Left ventricle myocardium inferior (tissue), 1 donor: ENCODE results near the gene DDX28. TPM values are rescaled to one million over a fixed set of nuclear protein-coding genes. Genes with fewer than 3 reads are reported as not detected.

Source experiments
- DNase-seq: peaks from one replicate; pipeline ENCODE4 v3.0.0-alpha.2; 2020
- H3K27ac ChIP-seq: fragments of 200-600 bp; replicated peaks from 2 replicates; pipeline ENCODE4 v1.8.0; 2021
- H3K27me3 ChIP-seq: fragments of 200-600 bp; 2 replicates; pipeline ENCODE4 v1.8.0; 2021; ENCODE audit warnings: low read depth
- H3K36me3 ChIP-seq: fragments of 200-600 bp; 2 replicates; pipeline ENCODE4 v1.8.0; 2021
- H3K4me1 ChIP-seq: fragments of 200-600 bp; 2 replicates; pipeline ENCODE4 v1.8.0; 2021
- H3K4me3 ChIP-seq: fragments of 200-600 bp; 2 replicates; pipeline ENCODE4 v1.8.0; 2021; ENCODE audit warnings: mild to moderate bottlenecking, moderate library complexity
- H3K9me3 ChIP-seq: fragments of 200-600 bp; replicated peaks from 2 replicates; pipeline ENCODE4 v1.8.0; 2021
- intact Hi-C: fragments of 100-400 bp; cut with micrococcal nuclease; formaldehyde crosslinking; loops from one replicate; pipeline ENCODE4 v1.11.0; 2022
- long read RNA-seq: library from polyadenylated mRNA; unstranded; transcript quantifications from one replicate; pipeline ENCODE4 v2.0.0, GENCODE V29; 2021
- total RNA-seq: library from RNA; stranded (reverse); fragmentation: NEBNext Ultra II Directional; extraction: Animal tissue kit (Norgen Biotek cat#: 25700); gene quantifications from one replicate; pipeline ENCODE4 v1.2.1, GENCODE V29; 2021
- TF ChIP-seq, protein P1 (sequence below): fragments of 200-600 bp; IDR thresholded peaks from 2 replicates; pipeline ENCODE4 v1.8.0; 2021; ENCODE audit warnings: antibody characterized with exemption, mild to moderate bottlenecking, borderline replicate concordance
- donor health status: DM: no; HTN: yes; CAD: no; lungs with severe emphysema.

Gene DDX28, protein sequence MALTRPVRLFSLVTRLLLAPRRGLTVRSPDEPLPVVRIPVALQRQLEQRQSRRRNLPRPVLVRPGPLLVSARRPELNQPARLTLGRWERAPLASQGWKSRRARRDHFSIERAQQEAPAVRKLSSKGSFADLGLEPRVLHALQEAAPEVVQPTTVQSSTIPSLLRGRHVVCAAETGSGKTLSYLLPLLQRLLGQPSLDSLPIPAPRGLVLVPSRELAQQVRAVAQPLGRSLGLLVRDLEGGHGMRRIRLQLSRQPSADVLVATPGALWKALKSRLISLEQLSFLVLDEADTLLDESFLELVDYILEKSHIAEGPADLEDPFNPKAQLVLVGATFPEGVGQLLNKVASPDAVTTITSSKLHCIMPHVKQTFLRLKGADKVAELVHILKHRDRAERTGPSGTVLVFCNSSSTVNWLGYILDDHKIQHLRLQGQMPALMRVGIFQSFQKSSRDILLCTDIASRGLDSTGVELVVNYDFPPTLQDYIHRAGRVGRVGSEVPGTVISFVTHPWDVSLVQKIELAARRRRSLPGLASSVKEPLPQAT
- 8.9 TPM for total RNA-seq
- long read RNA-seq, transcript DDX28-201 (1 exons, 2,169 nt): major isoform, 21 of 21 reads
- long read RNA-seq, partial matches to known transcripts: 0 of 21 reads
- long read RNA-seq, other reads (novel, unspliced or antisense): 0 of 21 reads

DNA sequence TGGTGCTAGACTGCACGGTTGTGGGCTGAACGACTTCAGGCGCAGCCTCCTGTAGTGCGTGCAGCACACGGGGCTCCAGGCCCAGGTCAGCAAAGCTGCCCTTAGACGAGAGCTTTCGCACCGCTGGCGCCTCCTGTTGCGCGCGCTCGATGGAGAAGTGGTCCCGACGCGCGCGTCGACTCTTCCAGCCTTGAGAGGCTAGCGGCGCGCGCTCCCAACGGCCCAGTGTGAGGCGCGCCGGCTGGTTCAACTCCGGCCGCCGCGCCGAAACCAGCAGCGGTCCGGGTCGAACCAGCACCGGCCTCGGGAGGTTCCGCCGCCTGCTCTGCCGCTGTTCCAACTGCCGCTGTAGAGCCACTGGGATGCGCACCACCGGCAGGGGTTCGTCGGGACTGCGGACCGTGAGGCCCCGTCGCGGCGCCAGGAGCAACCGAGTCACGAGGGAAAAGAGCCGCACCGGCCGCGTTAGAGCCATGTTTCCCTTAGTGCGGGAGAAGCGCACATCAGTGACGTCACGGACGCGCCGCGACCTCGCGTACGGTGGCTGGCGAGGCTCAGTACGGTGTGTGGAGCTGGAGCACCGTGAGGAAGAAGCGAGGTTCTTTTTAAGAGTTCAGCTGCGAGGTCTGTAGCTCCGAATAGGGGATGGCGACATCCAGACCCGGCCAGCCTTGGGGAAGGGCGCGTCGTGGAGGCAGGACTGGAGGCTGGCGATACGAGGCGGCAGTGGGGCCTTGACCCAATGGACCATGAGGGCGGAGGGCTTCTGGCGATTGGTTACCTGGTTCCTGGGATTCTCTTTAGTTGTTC, at the start of gene DDX28, which contains the start of gene DUS2:
TSS of gene DDX28 (minus strand) at position 505 of the 810 bp plus-strand sequence. CDS start at position 475, 30 bp downstream.
TSS of gene DUS2 (plus strand) at position 557 of the 810 bp plus-strand sequence. CDS start 14,740 bp downstream, outside the sequence.
- peak within 1 kb of the TSS; percentile 92 for H3K4me3 ChIP-seq
- TF ChIP-seq, protein P1, sequence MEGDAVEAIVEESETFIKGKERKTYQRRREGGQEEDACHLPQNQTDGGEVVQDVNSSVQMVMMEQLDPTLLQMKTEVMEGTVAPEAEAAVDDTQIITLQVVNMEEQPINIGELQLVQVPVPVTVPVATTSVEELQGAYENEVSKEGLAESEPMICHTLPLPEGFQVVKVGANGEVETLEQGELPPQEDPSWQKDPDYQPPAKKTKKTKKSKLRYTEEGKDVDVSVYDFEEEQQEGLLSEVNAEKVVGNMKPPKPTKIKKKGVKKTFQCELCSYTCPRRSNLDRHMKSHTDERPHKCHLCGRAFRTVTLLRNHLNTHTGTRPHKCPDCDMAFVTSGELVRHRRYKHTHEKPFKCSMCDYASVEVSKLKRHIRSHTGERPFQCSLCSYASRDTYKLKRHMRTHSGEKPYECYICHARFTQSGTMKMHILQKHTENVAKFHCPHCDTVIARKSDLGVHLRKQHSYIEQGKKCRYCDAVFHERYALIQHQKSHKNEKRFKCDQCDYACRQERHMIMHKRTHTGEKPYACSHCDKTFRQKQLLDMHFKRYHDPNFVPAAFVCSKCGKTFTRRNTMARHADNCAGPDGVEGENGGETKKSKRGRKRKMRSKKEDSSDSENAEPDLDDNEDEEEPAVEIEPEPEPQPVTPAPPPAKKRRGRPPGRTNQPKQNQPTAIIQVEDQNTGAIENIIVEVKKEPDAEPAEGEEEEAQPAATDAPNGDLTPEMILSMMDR: peak; percentile 8
- no peaks in the 10 kb centered on the region for H3K9me3 ChIP-seq
- peak within 1 kb of the TSS; percentile 88 for H3K27ac ChIP-seq
- intact Hi-C loops: no loop called here
- peaks cover 33% of the 10 kb centered on the region for H3K4me1 ChIP-seq
- peak; percentile 94 for DNase-seq
- H3K27me3 ChIP-seq: no peaks in the 10 kb centered on the region
- peaks cover 8% of the 10 kb centered on the region for H3K36me3 ChIP-seq

DNA sequence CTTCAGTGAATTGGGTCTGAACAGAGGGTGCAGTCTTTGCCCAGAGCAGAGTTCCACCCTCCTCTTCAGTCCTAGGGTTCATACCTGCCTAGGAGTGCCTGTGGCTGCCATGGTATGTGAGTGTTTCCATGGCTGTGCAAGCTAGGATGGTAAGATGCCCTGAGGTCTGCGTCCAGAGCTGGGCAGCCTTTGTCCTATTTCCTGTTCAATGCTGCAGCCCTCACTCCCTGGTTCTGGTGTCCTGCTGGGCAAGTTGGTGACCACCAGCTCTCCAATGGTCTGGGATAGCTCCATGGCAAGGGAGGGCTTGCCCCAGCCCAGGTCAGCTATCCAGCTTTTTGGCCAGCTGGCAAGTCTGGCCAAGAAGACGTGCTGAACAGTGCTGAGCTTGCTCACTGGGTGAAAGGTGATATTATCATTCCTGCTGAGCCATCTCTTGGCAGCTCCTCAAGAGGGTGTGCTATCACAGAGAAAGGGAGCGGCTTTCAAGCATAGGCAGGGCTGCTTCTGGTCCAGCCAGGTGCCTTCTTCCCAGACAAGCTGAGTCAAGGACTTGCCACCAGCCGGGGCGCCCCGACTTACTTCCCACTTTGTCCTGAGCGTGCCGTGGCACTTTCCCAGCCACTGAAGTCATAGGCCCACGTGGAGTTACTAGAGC, 49.1 kb upstream of the DDX28 start:
- DNase-seq: no peak
- no peak overlapping the region for H3K4me3 ChIP-seq
- H3K9me3 ChIP-seq: no peaks in the 10 kb centered on the region
- H3K4me1 ChIP-seq: peaks cover 32% of the 10 kb centered on the region
- H3K27me3 ChIP-seq: no peaks in the 10 kb centered on the region
- intact Hi-C loops: no loop called here
- H3K27ac ChIP-seq: no peak overlapping the region
- TF ChIP-seq, protein P1: no peak
- H3K36me3 ChIP-seq: peaks cover 44% of the 10 kb centered on the region

DNA sequence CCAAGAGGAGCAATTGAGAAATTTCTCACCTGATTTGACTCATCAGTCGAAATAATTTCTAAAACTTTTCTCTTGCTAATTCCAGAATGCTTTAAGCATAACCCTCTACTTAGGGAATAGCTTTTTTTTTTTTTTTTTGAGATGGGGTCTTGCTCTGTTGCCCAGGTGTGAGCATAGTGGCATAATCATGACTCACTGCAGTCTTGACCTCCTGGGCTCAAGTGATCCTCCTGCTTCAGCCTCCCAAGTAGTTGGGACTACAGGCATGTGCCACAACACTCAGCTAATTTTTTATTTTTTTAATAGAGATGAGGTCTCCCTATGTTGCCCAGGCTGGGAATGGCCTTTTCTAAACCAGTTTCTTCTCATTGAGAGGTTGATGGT, 48.5 kb upstream of the DDX28 start:
- Histone ChIP-seq H3K9me3 (no peaks in the 10 kb centered on the region), H3K27ac (no peak overlapping the region), H3K27me3 (no peaks in the 10 kb centered on the region), H3K36me3 (peaks cover 43% of the 10 kb centered on the region), H3K4me1 (peaks cover 32% of the 10 kb centered on the region), H3K4me3 (no peak overlapping the region)
- TF ChIP-seq, protein P1: no peak
- no peak for DNase-seq
- intact Hi-C loops: no loop called here

DNA sequence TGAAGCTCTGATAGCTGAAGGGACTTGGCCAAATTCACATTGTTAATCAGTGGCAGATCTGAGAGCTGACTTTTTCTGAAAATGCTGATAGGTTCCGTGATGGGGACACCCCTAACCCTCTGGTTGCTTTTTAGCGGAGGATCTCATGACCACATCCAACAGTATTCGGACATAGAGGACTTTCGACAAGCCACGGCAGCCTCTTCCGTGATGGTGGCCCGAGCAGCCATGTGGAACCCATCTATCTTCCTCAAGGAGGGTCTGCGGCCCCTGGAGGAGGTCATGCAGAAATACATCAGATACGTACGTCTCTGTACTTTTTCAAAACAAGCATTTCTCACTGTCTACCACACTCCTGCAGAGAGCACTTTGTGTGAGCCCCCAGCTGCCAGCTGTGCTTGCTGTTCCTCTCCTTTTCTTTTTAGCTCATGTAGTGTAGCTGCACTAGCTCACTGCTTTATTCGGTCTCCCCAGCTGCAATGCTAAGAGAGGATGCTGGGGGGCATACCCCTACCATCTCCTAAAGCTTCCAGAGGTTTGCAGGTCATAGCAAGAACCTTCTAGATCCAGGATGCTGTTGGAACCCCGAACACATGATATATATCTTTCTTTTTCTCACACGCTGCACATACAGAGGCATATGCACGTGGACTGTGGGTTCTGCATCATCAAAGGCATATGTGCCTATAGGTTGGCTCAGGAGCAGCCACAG, 47.9 kb upstream of the DDX28 start:
- intact Hi-C loops: no loop called here
- Histone ChIP-seq H3K27me3 (no peaks in the 10 kb centered on the region), H3K27ac (no peak overlapping the region), H3K4me1 (peaks cover 35% of the 10 kb centered on the region), H3K36me3 (peaks cover 38% of the 10 kb centered on the region), H3K4me3 (no peak overlapping the region), H3K9me3 (no peaks in the 10 kb centered on the region)
- no peak for DNase-seq
- TF ChIP-seq, protein P1: no peak
